ENCODE data around the gene BMPR1A. TPM values are rescaled to one million over a fixed set of nuclear protein-coding genes. Genes with fewer than 3 reads are reported as not detected.
"Not testable (repeated sequence)": the region's sequence is repeated elsewhere in the genome, so short reads cannot be mapped to it uniquely, and the experiment has no call there.

The BMPR1A gene
- total RNA-seq, 1 experiment from 2014 or later = 35.1 TPM

- Histone ChIP-seq H3K4me3 (no peak overlapping the region), H3K36me3 (peaks cover 15% of the 10 kb centered on the region), H3K27me3 (no peaks in the 10 kb centered on the region), H3K9me3 (no peaks in the 10 kb centered on the region)
- DNase-seq = no peak
Observed at GRCh38 chr10:86965986-86966654, 209.7 kb downstream of the BMPR1A start.

- DNase-seq = no peak
- H3K27me3 ChIP-seq = no peaks in the 10 kb centered on the region
- H3K9me3 ChIP-seq = no peaks in the 10 kb centered on the region
- H3K4me3 ChIP-seq = peak overlapping the region; percentile 83
- peaks cover 21% of the 10 kb centered on the region for H3K36me3 ChIP-seq
Observed at GRCh38 chr10:86967481-86967941, 211.1 kb downstream of the BMPR1A start.

- peak; percentile 89 for DNase-seq
- Histone ChIP-seq H3K36me3 (peaks cover 21% of the 10 kb centered on the region), H3K4me3 (peak within 1 kb of the TSS; percentile 83), H3K27me3 (no peaks in the 10 kb centered on the region), H3K9me3 (no peaks in the 10 kb centered on the region)
Observed at GRCh38 chr10:86968271-86968993, 212.0 kb downstream of the BMPR1A start, which contains the start of gene ADIRF. ADIRF (plus strand) TSS chr10:86968482; CDS start chr10:86968545, 63 bp downstream.

GRCh38 chr10:86968994-86969355, 212.6 kb downstream of the BMPR1A start:
- H3K27me3 ChIP-seq = no peaks in the 10 kb centered on the region
- H3K36me3 ChIP-seq = peaks cover 21% of the 10 kb centered on the region
- no peak for DNase-seq
- no peaks in the 10 kb centered on the region for H3K9me3 ChIP-seq
- H3K4me3 ChIP-seq = peak overlapping the region; percentile 83

GRCh38 chr10:86969421-86970041, 213.1 kb downstream of the BMPR1A start:
- no peaks in the 10 kb centered on the region for H3K27me3 ChIP-seq
- peak; percentile 59 for DNase-seq

GRCh38 chr10:86970162-86970981, 214.0 kb downstream of the BMPR1A start:
- H3K36me3 ChIP-seq = peaks cover 21% of the 10 kb centered on the region
- H3K4me3 ChIP-seq = peak overlapping the region; percentile 83
- DNase-seq = peak; percentile 93
- no peaks in the 10 kb centered on the region for H3K9me3 ChIP-seq
- no peaks in the 10 kb centered on the region for H3K27me3 ChIP-seq

More at GRCh38 chr10:86969421-86970041, 213.1 kb downstream of the BMPR1A start:
- peak overlapping the region; percentile 83 for H3K4me3 ChIP-seq
- H3K9me3 ChIP-seq = no peaks in the 10 kb centered on the region
- H3K36me3 ChIP-seq = peaks cover 21% of the 10 kb centered on the region

- H3K4me3 ChIP-seq = peak overlapping the region; percentile 83
- DNase-seq = no peak
- no peaks in the 10 kb centered on the region for H3K9me3 ChIP-seq
- no peaks in the 10 kb centered on the region for H3K27me3 ChIP-seq
- peaks cover 17% of the 10 kb centered on the region for H3K36me3 ChIP-seq
Observed at GRCh38 chr10:86970982-86971231, 214.5 kb downstream of the BMPR1A start.

GRCh38 chr10:86971232-86971991, 215.0 kb downstream of the BMPR1A start:
- Histone ChIP-seq H3K9me3 (no peaks in the 10 kb centered on the region), H3K36me3 (peaks cover 17% of the 10 kb centered on the region), H3K27me3 (no peaks in the 10 kb centered on the region), H3K4me3 (peak overlapping the region; percentile 83)
- DNase-seq = peak; percentile 93

- Histone ChIP-seq H3K36me3 (peaks cover 15% of the 10 kb centered on the region), H3K9me3 (no peaks in the 10 kb centered on the region), H3K27me3 (no peaks in the 10 kb centered on the region), H3K4me3 (no peak overlapping the region)
- no peak for DNase-seq
Observed at GRCh38 chr10:86972613-86973380, 216.4 kb downstream of the BMPR1A start.

- DNase-seq = no peak
- no peaks in the 10 kb centered on the region for H3K27me3 ChIP-seq
- no peak overlapping the region for H3K4me3 ChIP-seq
- H3K36me3 ChIP-seq = peaks cover 12% of the 10 kb centered on the region; the same call in 1 of the 2 replicates
- H3K9me3 ChIP-seq = no peaks in the 10 kb centered on the region
Observed at GRCh38 chr10:86974484-86974883, 218.1 kb downstream of the BMPR1A start.

- peaks cover 5% of the 10 kb centered on the region; the same call in 1 of the 2 replicates for H3K36me3 ChIP-seq
- no peak overlapping the region for H3K4me3 ChIP-seq
- no peaks in the 10 kb centered on the region for H3K9me3 ChIP-seq
- DNase-seq = no peak
- H3K27me3 ChIP-seq = no peaks in the 10 kb centered on the region
Observed at GRCh38 chr10:86976362-86977056, 220.1 kb downstream of the BMPR1A start.

- not testable (repeated sequence) for H3K36me3 ChIP-seq, H3K4me3 ChIP-seq, DNase-seq, H3K9me3 ChIP-seq, H3K27me3 ChIP-seq
Observed at GRCh38 chr10:86978457-86978856, 222.0 kb downstream of the BMPR1A start.

GRCh38 chr10:86979296-86979818, 222.9 kb downstream of the BMPR1A start:
- no peaks in the 10 kb centered on the region for H3K9me3 ChIP-seq
- H3K4me3 ChIP-seq = no peak overlapping the region
- no peaks in the 10 kb centered on the region for H3K36me3 ChIP-seq
- DNase-seq = no peak
- no peaks in the 10 kb centered on the region for H3K27me3 ChIP-seq

GRCh38 chr10:86979977-86980448, 223.6 kb downstream of the BMPR1A start:
- DNase-seq = no peak
- no peaks in the 10 kb centered on the region for H3K36me3 ChIP-seq
- H3K9me3 ChIP-seq = no peaks in the 10 kb centered on the region
- H3K27me3 ChIP-seq = no peaks in the 10 kb centered on the region
- H3K4me3 ChIP-seq = no peak overlapping the region

GRCh38 chr10:86981020-86981419, 224.6 kb downstream of the BMPR1A start:
- not testable (repeated sequence) for H3K36me3 ChIP-seq, H3K4me3 ChIP-seq, H3K27me3 ChIP-seq, DNase-seq, H3K9me3 ChIP-seq
